NCI-H2196 treated with DMSO at 0.1 percent for 48 hours (cell line): ENCODE results near the gene EVC.

Experiments used
- DNase-seq: peaks from one replicate; lab custom pipeline; 2025; ENCODE audit not compliant: unreplicated experiment; lab: John Stamatoyannopoulos, UW

Gene EVC

GRCh38 chr4:5784960-5785611 is 74.1 kb downstream of the EVC start:
- no peak for DNase-seq

DNA sequence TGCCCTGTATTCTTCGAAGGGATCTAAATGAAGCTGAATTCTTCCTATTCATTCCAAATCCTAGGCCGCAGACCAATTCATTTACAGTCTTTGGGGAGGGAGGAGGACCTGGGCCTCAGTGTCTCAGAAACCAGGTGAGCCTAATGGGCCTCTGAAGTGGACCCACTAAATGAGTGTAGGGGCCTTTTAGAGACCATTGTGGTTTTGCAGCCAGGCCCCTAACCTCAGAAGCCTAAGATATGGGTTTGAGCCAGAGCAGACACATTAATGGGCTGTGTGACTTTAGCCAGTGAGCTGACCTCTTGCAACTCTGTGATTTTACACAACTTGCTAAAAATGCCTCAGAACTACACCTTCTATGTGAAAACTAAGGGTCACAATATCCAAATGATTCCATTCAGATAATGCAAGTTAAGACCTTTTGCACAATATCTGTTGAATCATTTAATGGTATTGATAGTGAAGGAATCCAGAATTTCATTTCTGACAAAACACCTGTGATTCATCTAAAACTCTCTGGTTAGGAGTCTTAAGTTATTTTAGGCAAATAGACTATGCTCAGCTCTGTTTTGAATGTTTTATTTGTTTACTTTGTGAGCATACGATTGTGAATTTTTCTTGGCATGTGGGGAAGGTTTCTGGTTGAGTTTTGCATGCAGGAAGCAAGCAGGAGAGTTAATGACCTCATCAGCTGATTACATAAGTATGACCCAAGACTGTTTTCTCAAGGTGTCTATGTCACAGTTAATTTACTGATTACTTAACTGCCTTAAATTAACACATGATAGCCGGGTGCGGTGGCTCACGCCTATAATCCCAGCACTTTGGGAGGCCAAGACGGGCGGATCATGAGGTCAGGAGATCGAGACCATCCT is 75.0 kb downstream of the EVC start:
- no peak for DNase-seq

GRCh38 chr4:5787311-5787710 is 76.3 kb downstream of the EVC start:
- no peak for DNase-seq

DNA sequence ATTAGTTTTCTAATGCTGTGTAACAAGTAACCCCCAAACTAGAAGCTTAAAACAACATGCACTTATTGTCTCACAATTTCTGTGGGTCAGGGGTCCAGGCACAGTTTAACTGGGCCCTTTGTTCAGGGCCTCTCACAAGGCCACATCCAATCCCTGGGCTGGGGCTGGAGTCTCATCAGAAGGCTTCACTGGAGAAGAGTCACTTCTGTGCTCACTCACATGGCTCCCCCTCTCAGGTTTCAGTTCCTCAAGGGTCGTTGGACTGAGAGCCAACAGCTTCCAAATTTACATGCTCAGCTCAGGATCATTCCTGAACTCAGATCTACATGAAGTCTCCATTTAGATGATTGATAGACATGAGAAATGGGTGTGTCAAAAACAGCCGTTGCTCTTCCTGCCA is 77.1 kb downstream of the EVC start:
- no peak for DNase-seq

DNA sequence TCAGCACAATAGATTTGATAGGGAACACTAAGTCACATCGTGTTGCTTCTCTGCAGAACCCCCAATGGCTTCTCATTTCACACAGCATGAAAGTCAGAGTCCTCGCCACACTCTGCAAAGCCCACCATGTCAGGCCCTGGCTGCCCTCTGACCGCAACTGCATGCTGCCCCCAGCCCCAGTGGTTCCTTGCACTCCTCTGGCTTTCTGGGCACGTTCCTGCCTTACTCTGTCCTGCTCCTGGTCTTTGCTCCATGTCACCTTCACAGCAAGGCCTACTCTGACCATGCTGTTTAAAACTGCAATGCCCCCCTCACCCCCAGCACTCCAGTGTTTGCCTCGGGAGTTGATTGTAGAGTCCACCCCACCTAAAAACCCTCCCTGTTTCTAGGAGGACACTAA is 78.1 kb downstream of the EVC start:
- DNase-seq, result no peak

DNA sequence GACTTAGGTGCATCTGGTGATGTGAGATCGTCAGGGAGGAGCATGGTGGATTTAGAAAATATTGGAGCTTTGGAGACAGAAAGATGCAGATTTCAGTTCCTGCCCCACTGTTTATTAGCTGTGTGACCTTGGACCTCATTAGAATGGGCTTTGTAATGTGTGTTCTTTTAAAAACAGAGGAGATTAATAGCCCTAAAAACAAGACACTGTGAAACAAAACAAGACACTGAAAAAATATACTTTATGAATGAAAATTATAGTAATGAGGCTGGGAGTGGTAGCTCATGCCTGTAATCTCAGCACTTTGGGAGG is 79.5 kb downstream of the EVC start:
- DNase-seq, result no peak

GRCh38 chr4:5791654-5792053 is 80.7 kb downstream of the EVC start:
- no peak for DNase-seq

GRCh38 chr4:5793514-5793913 is 82.5 kb downstream of the EVC start:
- DNase-seq, result no peak

- DNase-seq, result no peak
Measured at GRCh38 chr4:5795580-5795979, 84.6 kb downstream of the EVC start.

- no peak for DNase-seq
Measured at GRCh38 chr4:5796976-5797375, 86.0 kb downstream of the EVC start.

DNA sequence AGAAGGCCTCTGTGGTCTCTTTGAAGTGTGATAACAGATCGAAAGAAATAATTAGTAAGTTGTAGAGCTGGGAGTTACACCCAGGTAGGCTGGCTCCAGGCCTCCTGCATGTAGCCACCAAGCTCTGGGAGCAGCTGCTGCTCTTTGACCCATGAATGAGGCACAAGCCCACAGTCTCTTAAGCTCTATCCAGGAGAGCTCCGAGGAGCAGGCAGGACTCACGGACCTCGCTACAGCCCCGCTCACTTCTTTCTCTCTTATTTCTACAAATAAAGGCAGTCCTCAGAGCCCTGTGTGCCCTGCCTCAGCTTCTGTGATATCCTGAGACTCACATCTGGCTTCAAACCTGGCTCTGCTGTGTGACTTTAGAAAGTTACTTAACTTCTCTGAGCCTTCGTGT is 86.9 kb downstream of the EVC start:
- no peak for DNase-seq

GRCh38 chr4:5798462-5798861 is 87.5 kb downstream of the EVC start:
- no peak for DNase-seq

- DNase-seq, result no peak
Measured at GRCh38 chr4:5798946-5799345, 87.9 kb downstream of the EVC start.

- no peak for DNase-seq
Measured at GRCh38 chr4:5799406-5799805, 88.4 kb downstream of the EVC start.

DNA sequence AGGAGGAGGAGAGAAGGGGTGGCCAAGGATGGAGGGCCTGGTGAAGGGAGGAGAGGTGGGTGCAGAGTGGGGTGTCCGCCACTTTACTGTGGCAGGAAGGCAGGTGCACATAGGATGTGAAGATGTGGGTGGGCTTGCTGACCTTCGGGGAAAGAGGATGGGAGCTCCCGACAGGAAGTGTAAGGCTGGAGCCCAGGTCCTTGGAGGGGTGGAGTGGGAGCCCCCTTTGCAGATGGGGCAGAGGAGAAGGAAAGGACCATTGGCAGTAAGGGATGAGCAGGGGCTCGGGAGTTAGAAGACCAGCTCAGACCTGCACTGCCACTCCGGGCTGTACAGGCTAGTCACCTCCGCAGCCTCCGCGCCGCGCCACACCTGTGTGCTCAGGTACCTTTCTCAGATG is 89.5 kb downstream of the EVC start:
- DNase-seq, result no peak

GRCh38 chr4:5801696-5802095 is 90.7 kb downstream of the EVC start:
- DNase-seq, result no peak

- no peak for DNase-seq
Measured at GRCh38 chr4:5802565-5802964, 91.6 kb downstream of the EVC start.

DNA sequence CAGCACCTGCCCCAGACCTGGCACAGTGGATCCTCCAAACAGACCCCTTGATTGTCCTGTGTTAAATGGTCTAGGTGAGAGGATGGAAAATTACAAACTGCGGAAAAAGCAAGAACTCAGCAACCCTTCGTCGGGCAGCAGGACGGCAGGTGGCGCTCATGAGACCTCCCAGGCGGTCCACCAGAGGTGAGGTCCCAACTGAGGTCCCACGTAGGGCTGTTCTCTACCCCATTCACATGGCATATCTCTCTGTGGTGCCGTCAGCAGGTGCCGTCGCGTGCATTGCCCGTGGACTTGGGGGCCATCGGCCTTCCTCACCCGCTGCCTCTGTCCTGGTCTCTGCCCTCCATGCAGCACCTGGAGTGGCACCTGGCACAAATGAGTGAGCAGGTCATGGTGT is 93.7 kb downstream of the EVC start:
- DNase-seq, result no peak

DNA sequence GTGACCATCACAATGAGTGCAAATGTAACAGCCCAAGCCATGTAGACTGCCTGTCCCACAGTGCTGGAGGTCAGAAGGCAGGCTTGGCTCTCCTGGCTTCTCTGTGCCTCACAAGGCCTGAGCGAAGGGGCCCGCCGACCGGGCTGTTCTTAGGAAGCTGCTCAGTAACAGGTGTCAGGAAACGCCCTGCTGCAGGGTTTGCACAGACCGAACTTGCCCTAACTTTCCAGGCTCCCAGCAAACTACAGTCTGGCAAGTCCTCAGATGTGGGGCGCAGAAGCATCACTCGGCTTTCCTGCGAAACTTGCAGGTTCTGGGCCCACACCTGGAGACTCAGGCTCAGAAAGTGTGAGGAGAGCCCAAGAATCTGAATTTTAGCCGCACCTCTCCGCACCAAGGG is 94.3 kb downstream of the EVC start:
- DNase-seq, result no peak

DNA sequence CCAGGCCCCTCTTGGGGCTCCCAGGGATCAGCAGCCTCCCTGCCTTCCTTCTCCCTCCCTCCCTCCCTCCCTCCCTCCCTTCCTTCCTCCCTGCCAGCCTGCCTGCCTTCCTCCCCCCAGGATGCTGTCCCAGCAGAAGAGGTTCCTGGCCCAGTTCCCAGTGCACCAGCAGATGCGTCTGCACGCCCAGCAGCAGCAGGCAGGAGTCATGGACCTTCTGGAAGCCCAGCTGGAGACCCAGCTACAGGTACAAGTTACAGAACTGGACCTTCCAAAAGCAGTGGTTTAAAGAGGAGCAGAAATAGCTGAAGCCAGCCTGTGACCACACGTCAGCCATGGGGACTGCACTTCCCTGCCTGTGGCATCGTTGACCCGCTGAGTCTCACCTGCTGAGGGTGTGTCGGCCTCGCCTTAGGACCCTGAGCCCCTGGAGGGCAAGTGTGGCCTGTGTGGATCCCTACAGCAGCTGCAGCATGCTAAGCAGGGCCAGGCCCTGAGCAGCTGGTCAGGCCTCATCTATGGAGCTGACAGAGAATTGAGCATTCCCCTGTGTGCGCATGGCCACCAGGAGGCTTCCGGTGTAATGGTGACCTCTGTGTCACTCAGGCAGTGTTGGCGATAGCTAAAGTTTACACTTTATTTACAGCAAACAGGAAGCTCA is 97.2 kb downstream of the EVC start:
- DNase-seq, result peak; percentile 80

GRCh38 chr4:5809216-5809776 is 98.3 kb downstream of the EVC start:
- no peak for DNase-seq

GRCh38 chr4:5810151-5810550 is 99.2 kb downstream of the EVC start:
- no peak for DNase-seq
